B cell (primary cell): ENCODE data around the gene KIF3C. TPM values are rescaled to one million over a fixed set of nuclear protein-coding genes. Genes with fewer than 3 reads are reported as not detected.

Experiments
- ATAC-seq: fragments of 200-7000 bp; cut with Tn5 transposase; one replicate; pipeline ENCODE4 v1.10.0; 2021; ENCODE audit warnings: low read depth, mild to moderate bottlenecking, moderate number of reproducible peaks, moderate library complexity
- CTCF ChIA-PET: fragments of 350-600 bp; sonication (Branson Sonifier 250); formaldehyde crosslinking; loops from one replicate; lab custom pipeline; 2021; ENCODE audit warnings: antibody characterized with exemption, inconsistent platforms; lab: Charles Lee
- POLR2A ChIA-PET: fragments of 350-600 bp; sonication (Branson Sonifier 250); formaldehyde crosslinking; loops from one replicate; lab custom pipeline; 2021; ENCODE audit warnings: antibody characterized with exemption; lab: Charles Lee
- DNase-seq: peaks from one replicate; pipeline ENCODE4 v3.0.0; 2013
- H2AFZ ChIP-seq: 2 replicates; pipeline ENCODE4 v1.6.1; 2012; ENCODE audit warnings: mild to moderate bottlenecking, low read depth, low read length; ENCODE audit not compliant: insufficient read depth, poor library complexity, severe bottlenecking
- H3K27ac ChIP-seq, 2 donors: 1 replicate in 1 of 2; 2 replicates in 1 of 2; pipeline ENCODE4 v1.5.1; 2012 to 2013; ENCODE audit warnings: low read length in 2 of 2, mild to moderate bottlenecking in 2 of 2, moderate library complexity in 1 of 2
- H3K27me3 ChIP-seq, 4 experiments: fragments of 200-600 bp in 1 of 4; sonication (generic) in 1 of 4; replicated peaks in 1 of 4; 1 replicate in 2 of 4; 2 replicates in 2 of 4; pipeline versions ENCODE4 v1.6.1 to v1.7.0; 2013 to 2016; ENCODE audit warnings: low read length in 3 of 4, mild to moderate bottlenecking in 2 of 4, mixed read lengths in 1 of 4, moderate library complexity in 1 of 4; ENCODE audit not compliant: insufficient read depth in 4 of 4, control insufficient read depth in 3 of 4; ENCODE audit errors: control extremely low read depth in 1 of 4
- H3K36me3 ChIP-seq, 2 experiments: replicated peaks in 1 of 2; 1 replicate in 1 of 2; 2 replicates in 1 of 2; pipeline versions ENCODE4 v1.6.1 to v1.7.1; 2013; ENCODE audit warnings: low read length in 1 of 2; ENCODE audit not compliant: insufficient read depth in 2 of 2, control insufficient read depth in 1 of 2; ENCODE audit errors: control extremely low read depth in 1 of 2, extremely low read depth in 1 of 2
- H3K4me1 ChIP-seq, 2 donors: fragments of 200-600 bp in 1 of 2; sonication (generic) in 1 of 2; 1 replicate in 1 of 2; 2 replicates in 1 of 2; pipeline versions ENCODE4 v1.5.1 to v1.6.1; 2013 to 2017; ENCODE audit warnings: low read length in 2 of 2; ENCODE audit not compliant: control insufficient read depth in 2 of 2, insufficient read depth in 2 of 2
- H3K4me2 ChIP-seq: replicated peaks from 2 replicates; pipeline ENCODE3; 2012; ENCODE audit warnings: mild to moderate bottlenecking, low read depth, low read length; ENCODE audit not compliant: poor library complexity, severe bottlenecking
- H3K4me3 ChIP-seq, 5 experiments: fragments of 200-600 bp in 1 of 5; sonication (generic) in 1 of 5; 1 replicate in 3 of 5; 2 replicates in 2 of 5; pipeline versions ENCODE4 v1.5.1 to v1.7.0; 2011 to 2016; ENCODE audit warnings: low read length in 4 of 5, mild to moderate bottlenecking in 4 of 5, low read depth in 2 of 5, control low read depth in 1 of 5, moderate library complexity in 1 of 5; ENCODE audit not compliant: insufficient read depth in 1 of 5; ENCODE audit errors: control extremely low read depth in 1 of 5, extremely low read depth in 1 of 5
- H3K79me2 ChIP-seq: fragments of 200-600 bp; sonication (generic); one replicate; pipeline ENCODE4 v1.6.0; 2016; ENCODE audit warnings: low read length; ENCODE audit not compliant: control insufficient read depth, insufficient read depth
- H3K9ac ChIP-seq: fragments of 200-600 bp; sonication (generic); 2 replicates; pipeline ENCODE4 v1.6.1; 2017; ENCODE audit warnings: mild to moderate bottlenecking, low read length, moderate library complexity
- H3K9me3 ChIP-seq, 3 donors: one replicate each; pipeline versions ENCODE4 v1.6.1 to v1.7.1; 2013; ENCODE audit warnings: low read length in 2 of 3; ENCODE audit not compliant: control insufficient read depth in 2 of 3, insufficient read depth in 1 of 3; ENCODE audit errors: control extremely low read depth in 1 of 3
- H4K20me1 ChIP-seq: 2 replicates; pipeline ENCODE4 v1.6.0; 2012; ENCODE audit warnings: mild to moderate bottlenecking, low read length; ENCODE audit not compliant: insufficient read depth, control insufficient read depth, poor library complexity, severe bottlenecking
- H3K27ac Mint-ChIP-seq: one replicate; pipeline ENCODE4 v1.8.0; 2021; ENCODE audit warnings: mixed read lengths
- H3K27me3 Mint-ChIP-seq: one replicate; pipeline ENCODE4 v1.8.0; 2021; ENCODE audit warnings: mixed read lengths
- H3K4me1 Mint-ChIP-seq: one replicate; pipeline ENCODE4 v1.8.0; 2021; ENCODE audit warnings: mixed read lengths
- H3K4me3 Mint-ChIP-seq: one replicate; pipeline ENCODE4 v1.8.0; 2021; ENCODE audit warnings: mixed read lengths
- H3K9me3 Mint-ChIP-seq: one replicate; pipeline ENCODE4 v1.8.0; 2022; ENCODE audit warnings: mixed read lengths; ENCODE audit not compliant: insufficient read depth
- CTCF ChIP-seq: fragments of 200-600 bp; IDR thresholded peaks from one replicate; pipeline ENCODE4 v1.8.0; 2022; ENCODE audit warnings: antibody characterized with exemption, mild to moderate bottlenecking
- EZH2 ChIP-seq: IDR thresholded peaks from 2 replicates; pipeline ENCODE4 v1.6.1; 2012; ENCODE audit warnings: borderline replicate concordance, low read depth, mild to moderate bottlenecking, moderate library complexity, low read length; ENCODE audit not compliant: insufficient read depth, poor library complexity, severe bottlenecking
- WGBS: methylation state at CpG from one replicate; pipeline ENCODE4 v1.1.5; 2013; ENCODE audit warnings: missing lambda C conversion rate; ENCODE audit not compliant: insufficient coverage; 5-methylcytosine and 5-hydroxymethylcytosine counted together
- intact Hi-C: fragments of 100-400 bp; cut with micrococcal nuclease; formaldehyde crosslinking; loops from one replicate; pipeline ENCODE4 v1.10.0; 2022
- polyA plus RNA-seq: library from polyadenylated mRNA; depleted of rRNA; stranded (reverse); fragments of >200 nt; gene quantifications from 2 replicates; pipeline ENCODE4 v1.2.3, GENCODE V29; 2012
- total RNA-seq, 2 donors: library from RNA; stranded (reverse); fragments of 120-200 nt in 1 of 2; gene quantifications; 1 replicate in 1 of 2; 2 replicates in 1 of 2; pipeline versions ENCODE4 v1.2.3 to v1.2.4, GENCODE V29; 2013 to 2022

Gene KIF3C
- total and polyA plus RNA-seq, 2 donors (not counting 1 experiment from before 2014, with no cell fraction given) = 0.84 to 4.0 TPM

- Histone ChIP-seq H3K4me2 (no peak overlapping the region), H3K79me2 (no peaks in the 10 kb centered on the region), H2AFZ (no peak overlapping the region), H3K9ac (no peak overlapping the region), H3K4me3 (no peak overlapping the region), H3K27me3 (no peaks in the 10 kb centered on the region), H3K4me1 (no peaks in the 10 kb centered on the region), H3K36me3 (no peaks in the 10 kb centered on the region), H4K20me1 (no peaks in the 10 kb centered on the region), H3K27ac (no peak overlapping the region), H3K9me3 (peaks cover 0 to 6% (median 0%) of the 10 kb centered on the region in 3 donors)
- ChIA-PET CTCF (interaction anchor here (0.8 kb wide), 1 partner anchor 21 kb away, joined by 3 read pairs; no protein-coding TSS in a partner anchor), POLR2A (interaction anchor here (0.5 kb wide), 1 partner anchor 25 kb away, joined by 3 read pairs; no protein-coding TSS in a partner anchor)
- DNase-seq (no peak), ATAC-seq (no peak)
- H3K4me3 Mint-ChIP-seq = no peak overlapping the region
- H3K9me3 Mint-ChIP-seq = peaks cover 6% of the 10 kb centered on the region
- intact Hi-C loops = no loop called here
- H3K27me3 Mint-ChIP-seq = no peaks in the 10 kb centered on the region
- no peak overlapping the region for H3K27ac Mint-ChIP-seq
- TF ChIP-seq EZH2 = no peak
- no peak for TF ChIP-seq CTCF
- H3K4me1 Mint-ChIP-seq = no peaks in the 10 kb centered on the region
- 87% methylated on average over 5 of the region's 14 CpGs for WGBS
These were observed 29.9 kb upstream of the KIF3C start for GRCh38 chr2:26011990-26012856.

GRCh38 chr2:26011609-26011989 lies 29.3 kb upstream of the KIF3C start:
- Histone ChIP-seq H3K36me3 (no peaks in the 10 kb centered on the region), H3K9me3 (peaks cover 0 to 6% (median 0%) of the 10 kb centered on the region in 3 donors), H3K79me2 (no peaks in the 10 kb centered on the region), H4K20me1 (no peaks in the 10 kb centered on the region), H3K27me3 (no peaks in the 10 kb centered on the region), H3K9ac (no peak overlapping the region), H3K4me3 (no peak overlapping the region), H3K4me2 (no peak overlapping the region), H3K27ac (no peak overlapping the region), H2AFZ (no peak overlapping the region), H3K4me1 (no peaks in the 10 kb centered on the region)
- H3K4me3 Mint-ChIP-seq = no peak overlapping the region
- no peaks in the 10 kb centered on the region for H3K4me1 Mint-ChIP-seq
- DNase-seq (no peak), ATAC-seq (no peak)
- CTCF ChIA-PET = interaction anchor here (0.8 kb wide), 1 partner anchor 20 kb away, joined by 3 read pairs; no protein-coding TSS in a partner anchor
- intact Hi-C loops = no loop called here
- H3K9me3 Mint-ChIP-seq = peaks cover 6% of the 10 kb centered on the region
- WGBS = 79% methylated on average over 6 of the region's 6 CpGs
- no peak for TF ChIP-seq CTCF
- no peak for TF ChIP-seq EZH2
- no peak overlapping the region for H3K27ac Mint-ChIP-seq
- POLR2A ChIA-PET = interaction anchor here (0.5 kb wide), 1 partner anchor 24 kb away, joined by 3 read pairs; no protein-coding TSS in a partner anchor
- H3K27me3 Mint-ChIP-seq = no peaks in the 10 kb centered on the region
